LHCN-M2 (cell line): ENCODE results near the gene UBAP2. TPM values are rescaled to one million over a fixed set of nuclear protein-coding genes. Genes with fewer than 3 reads are reported as not detected.

Source experiments
- DNase-seq: peaks from one replicate; pipeline ENCODE4 v3.0.0-alpha.2; 2012; ENCODE audit warnings: low read depth
- polyA plus RNA-seq: library from polyadenylated mRNA; unstranded; fragments of >200 nt; gene quantifications from one replicate; pipeline ENCODE4 v1.2.1, GENCODE V29; 2012; ENCODE audit warnings: missing spikeins
- total RNA-seq: library from RNA; depleted of rRNA; stranded (reverse); fragments of >200 nt; gene quantifications from 2 replicates; pipeline ENCODE4 v1.2.3, GENCODE V29; 2014; rRNA removed

The UBAP2 gene
- 16.2 and 18.5 TPM in 2 replicates for total RNA-seq
- 19.2 TPM for polyA plus RNA-seq

DNA sequence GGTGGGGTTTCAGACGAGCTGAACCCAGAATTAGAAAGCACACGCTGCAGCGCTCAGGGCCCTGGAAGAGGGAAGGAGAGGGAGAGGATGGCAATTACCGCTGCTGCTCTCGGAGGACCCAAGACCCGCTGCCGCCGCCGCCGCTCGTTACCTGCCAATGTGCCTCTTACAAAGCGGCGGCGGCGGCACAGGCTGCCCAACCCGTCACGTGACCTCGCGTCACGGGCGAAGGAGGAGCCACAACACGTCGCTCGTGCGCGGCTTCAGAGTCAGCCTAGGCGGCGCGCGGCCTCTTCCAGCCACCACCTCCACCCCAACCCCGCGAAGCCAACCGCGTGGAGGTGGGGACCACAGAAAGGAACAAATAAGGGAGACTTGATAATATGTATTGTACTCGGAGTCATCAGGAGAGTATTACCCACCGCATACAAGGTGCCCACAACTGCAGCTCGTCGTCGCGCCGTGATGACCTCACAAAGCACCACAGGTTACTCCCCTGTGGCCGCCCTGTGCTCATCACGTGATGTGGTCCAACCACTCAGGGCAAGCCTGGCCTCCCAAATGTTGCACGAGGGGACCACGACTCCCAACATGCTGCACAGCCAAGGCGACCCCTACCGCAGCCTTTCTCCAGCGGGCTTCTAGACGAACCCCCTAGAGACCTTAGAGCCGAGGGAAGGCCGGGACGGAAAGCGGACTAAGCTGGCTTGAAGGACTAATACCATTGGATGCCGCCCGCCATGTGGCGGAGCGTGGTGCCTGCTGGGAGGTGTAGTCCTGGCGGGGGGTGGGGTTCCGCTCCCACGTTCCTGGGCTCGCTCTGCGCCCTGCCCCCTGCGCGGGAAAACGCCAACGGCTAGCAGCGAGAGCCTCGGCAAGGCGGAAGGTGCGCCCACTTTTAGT, at the start of gene UBAP2:
Gene UBAP2 (minus strand): TSS at position 161 of the 903 bp plus-strand sequence. CDS start 31,739 bp downstream, outside the sequence.
- DNase-seq: peak; percentile 96

DNA sequence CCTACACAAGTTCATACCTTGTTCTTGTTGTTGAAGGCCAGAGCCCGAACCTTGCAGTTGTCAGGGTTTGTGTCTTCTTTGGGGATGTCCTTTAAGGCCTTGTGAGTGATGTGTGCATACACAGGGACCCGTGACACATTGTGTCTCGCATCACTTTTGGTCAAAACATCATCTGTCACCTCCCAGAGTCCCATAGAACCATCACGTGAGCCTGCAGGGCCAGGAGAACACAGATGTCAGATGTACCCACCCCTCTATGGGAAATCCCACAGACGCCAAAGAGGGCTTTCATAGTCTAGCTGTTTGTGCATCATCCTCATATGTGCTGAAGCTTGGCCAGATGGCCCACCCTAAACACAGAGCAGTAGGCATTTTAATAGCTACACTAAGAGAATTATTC, 49.6 kb upstream of the UBAP2 start:
- no peak for DNase-seq

DNA sequence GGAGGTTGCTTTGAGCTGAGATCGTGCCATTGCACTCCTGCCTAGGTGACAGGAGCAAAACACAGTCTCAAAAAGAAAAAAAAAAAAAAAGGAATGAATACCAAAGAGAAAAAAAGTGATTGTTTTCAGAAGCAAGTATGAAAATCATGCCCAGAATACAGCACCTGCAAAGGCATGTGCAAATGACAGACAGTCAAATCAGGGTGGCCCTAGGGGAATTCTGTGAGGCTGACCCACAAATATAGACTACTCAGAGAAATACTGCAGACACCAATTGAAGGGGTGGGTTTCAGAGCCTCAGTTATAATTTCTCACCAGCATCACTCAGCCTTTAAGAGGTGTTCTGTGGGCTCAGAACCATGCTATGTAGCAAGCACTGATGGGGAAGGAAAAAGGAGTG, 49.2 kb upstream of the UBAP2 start:
- no peak for DNase-seq

GRCh38 chr9:34096751-34097150, 48.1 kb upstream of the UBAP2 start:
- no peak for DNase-seq

GRCh38 chr9:34093578-34093977, 44.9 kb upstream of the UBAP2 start:
- no peak for DNase-seq

- DNase-seq: no peak
Observed at GRCh38 chr9:34089311-34089710, 40.6 kb upstream of the UBAP2 start.

- DNase-seq: no peak
Observed at GRCh38 chr9:34087370-34087769, 38.7 kb upstream of the UBAP2 start.

- peak; percentile 63 for DNase-seq
Observed at GRCh38 chr9:34086864-34087263, 38.2 kb upstream of the UBAP2 start.

DNA sequence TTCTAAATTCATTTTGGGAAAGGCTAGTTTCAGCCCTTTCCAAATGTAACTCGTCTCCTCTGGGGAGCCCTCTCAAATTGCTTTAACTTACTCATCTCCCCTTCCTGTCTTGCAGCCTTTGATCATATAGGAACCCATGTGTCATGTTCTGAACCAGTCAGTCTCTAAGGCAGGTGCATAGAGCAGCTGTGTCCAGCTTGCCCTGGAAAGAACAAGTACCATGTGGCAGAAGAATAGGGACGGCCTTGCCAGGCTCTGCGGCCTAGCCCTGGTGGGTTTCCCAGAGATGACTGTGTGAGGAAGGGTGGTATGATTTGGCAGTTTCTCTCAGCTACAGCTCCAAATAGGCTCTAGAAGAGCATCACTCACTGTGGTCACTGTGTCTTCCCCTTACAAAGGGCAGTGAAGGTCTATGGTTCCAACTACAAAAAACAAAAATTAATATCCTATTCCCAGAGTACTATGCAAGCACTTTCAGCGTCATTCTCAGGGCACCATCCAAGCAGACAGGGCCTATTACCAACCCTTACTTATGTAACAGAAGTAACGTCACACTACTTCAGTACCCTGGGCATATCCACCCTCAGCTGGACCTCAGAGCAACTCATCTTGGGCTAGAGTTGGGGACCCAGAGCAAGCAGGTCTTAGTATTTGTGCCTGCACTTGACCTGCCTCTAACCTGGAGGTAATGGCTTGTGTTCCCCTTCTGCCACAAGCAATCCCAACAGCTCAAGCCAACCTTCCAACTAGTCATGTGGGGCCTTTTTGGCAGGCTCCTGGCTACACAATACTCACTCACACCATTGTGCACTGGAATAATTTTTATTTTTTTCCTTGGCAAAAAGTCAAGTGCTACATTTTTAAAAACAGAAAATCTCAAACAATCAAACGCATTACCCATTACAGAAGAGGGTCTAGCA, 37.2 kb upstream of the UBAP2 start:
- peak; percentile 68 for DNase-seq

DNA sequence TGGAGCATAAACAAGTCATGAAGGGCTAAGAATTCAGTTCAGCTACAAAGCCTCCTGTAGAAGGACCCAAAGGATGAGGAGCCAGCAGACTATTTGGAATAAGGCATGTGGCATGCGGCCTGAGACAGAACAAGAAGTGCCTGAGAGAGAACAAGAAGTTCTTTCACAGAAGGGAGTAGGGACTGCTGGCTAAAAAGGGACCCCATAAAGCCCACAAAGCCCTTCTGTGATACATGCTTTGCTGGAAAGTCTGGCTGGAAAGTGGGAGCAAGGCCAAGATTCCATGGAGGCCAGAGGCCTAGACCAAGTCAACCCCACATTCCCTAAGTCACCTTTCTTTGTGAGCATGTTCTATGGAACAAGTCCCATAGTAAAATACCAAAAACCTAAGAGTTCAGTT, 35.9 kb upstream of the UBAP2 start:
- DNase-seq: no peak

- peak; percentile 58 for DNase-seq
Observed at GRCh38 chr9:34079181-34079580, 30.5 kb upstream of the UBAP2 start.

DNA sequence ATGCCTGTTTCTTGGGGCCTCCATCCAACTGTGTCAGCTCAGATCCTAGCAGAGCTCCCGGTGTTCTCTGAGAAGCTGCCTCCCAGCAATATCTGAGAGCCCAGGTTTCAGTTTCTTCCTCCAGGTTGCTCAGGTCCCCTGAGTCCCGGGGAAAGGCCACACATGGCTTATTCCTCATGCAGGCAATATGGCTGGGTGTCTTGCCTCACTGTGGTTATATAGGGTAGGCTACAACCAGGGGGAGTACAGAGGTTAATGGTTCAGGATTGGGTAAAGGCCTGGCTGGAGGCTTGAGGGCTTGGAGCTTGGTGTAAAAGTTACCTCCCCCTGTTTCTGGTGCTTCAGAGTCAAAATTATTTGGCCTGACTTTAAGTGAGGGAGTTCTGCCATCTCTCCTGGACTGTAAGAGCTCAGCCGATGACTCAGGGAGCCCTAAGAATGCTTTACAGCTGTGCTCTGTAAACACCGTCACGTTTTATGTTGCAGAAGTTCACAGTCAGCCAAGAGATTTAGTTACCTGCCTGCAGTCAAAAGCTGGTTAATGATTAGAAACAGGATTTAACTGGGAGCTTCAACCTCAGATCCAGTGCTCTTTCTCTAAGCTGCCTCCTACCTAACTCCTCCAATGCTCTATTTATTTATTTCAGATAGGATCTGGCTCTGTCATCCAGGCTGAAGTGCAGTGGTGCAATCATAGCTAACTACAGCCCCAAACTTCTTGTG, 24.3 kb upstream of the UBAP2 start:
- peak; percentile 83 for DNase-seq

DNA sequence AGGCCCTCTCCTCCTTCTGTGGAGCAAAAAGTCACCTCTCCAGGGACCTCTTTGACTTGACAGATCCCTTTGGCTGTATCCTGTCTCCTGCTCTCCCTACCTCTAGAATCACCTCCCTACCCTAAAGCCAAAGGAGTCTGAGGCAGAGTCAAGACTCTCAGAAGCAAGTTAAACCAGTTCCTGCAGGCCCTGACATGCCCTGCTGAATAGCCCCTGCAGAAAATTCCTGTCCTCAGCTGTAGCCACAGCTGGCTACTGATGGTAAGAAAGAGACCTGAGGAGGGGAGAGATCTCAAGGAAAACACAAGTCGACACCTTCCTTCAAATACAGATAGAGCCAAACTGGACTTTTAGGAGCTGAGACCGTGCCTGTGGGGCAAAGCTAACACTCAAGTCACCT, 23.7 kb upstream of the UBAP2 start:
- DNase-seq: no peak

DNA sequence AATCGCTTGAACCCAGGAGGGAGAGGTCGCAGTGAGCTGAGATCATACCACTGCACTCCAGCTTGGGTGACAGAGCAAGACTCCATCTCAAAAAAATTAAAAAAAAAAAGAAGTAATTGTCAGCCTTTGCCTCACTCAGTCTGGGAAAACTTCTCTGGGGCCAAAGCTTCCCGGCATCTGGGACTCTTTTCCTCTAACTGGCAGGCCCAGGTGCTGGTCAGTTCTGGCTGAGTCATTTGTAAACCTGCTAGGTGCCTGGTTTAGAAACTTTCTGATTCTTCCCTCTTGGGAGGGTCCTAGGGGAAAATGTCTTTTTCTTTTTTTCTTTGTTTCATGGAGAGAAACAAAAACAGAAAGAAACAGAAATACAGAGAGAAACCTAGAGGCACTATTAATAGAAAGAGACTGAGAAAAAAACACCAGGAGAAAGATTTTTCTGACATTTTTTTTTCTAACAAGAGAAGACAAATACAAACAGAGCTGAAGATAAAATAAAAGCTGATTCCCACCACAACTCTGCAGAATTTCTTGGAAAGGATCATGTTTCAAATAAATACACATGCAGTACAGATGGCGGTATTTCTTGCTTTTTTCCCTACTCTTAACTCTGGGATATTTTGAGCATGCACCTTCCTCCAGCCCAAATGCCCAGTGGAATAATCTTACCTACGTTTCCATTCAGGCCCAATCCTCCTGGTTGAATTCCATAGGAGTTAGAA, 22.1 kb upstream of the UBAP2 start:
- peak; percentile 69 for DNase-seq

GRCh38 chr9:34069831-34070230, 21.1 kb upstream of the UBAP2 start:
- no peak for DNase-seq

GRCh38 chr9:34065541-34065940, 16.9 kb upstream of the UBAP2 start:
- no peak for DNase-seq

- DNase-seq: no peak
Observed at GRCh38 chr9:34059954-34060353, 11.3 kb upstream of the UBAP2 start.

- DNase-seq: no peak
Observed at GRCh38 chr9:34059281-34059680, 10.6 kb upstream of the UBAP2 start.

- no peak for DNase-seq
Observed at GRCh38 chr9:34049630-34050384, 1.1 kb upstream of the UBAP2 start.
